MCF 10A (cell line): ENCODE data around the gene LRCOL1. TPM values are rescaled to one million over a fixed set of nuclear protein-coding genes. Genes with fewer than 3 reads are reported as not detected.

ENCODE experiments used
- BruUV-seq: library from RNA; stranded (reverse); fragments of 400-500 nt; replicated peaks from 2 replicates; lab custom pipeline; 2021; lab: Mats Ljungman, UMichigan
- CTCF ChIA-PET: fragments of 300-600 bp; sonication (Branson Sonifier 250); formaldehyde crosslinking; extraction: SDS; loops from one replicate; lab custom pipeline; 2021; ENCODE audit warnings: antibody characterized with exemption, inconsistent platforms; lab: Yijun Ruan, JAX
- POLR2A ChIA-PET: fragments of 300-600, 350-650 bp; sonication (Branson Sonifier 250); formaldehyde crosslinking; extraction: SDS; loops from one replicate; lab custom pipeline; 2020; ENCODE audit warnings: antibody characterized with exemption, inconsistent platforms; lab: Yijun Ruan, JAX
- DNase-seq: peaks from one replicate; pipeline ENCODE4 v3.0.0-alpha.2; 2018; ENCODE audit not compliant: unreplicated experiment
- H3K27ac Mint-ChIP-seq: one replicate; pipeline ENCODE4 v1.8.0; 2022; ENCODE audit warnings: mild to moderate bottlenecking, low read depth, mixed read lengths; ENCODE audit not compliant: unreplicated experiment
- H3K27me3 Mint-ChIP-seq: one replicate; pipeline ENCODE4 v1.8.0; 2022; ENCODE audit warnings: mixed read lengths; ENCODE audit not compliant: insufficient read depth, unreplicated experiment
- H3K36me3 Mint-ChIP-seq: one replicate; pipeline ENCODE4 v1.8.0; 2022; ENCODE audit warnings: mild to moderate bottlenecking, moderate library complexity, mixed read lengths; ENCODE audit not compliant: insufficient read depth, unreplicated experiment
- H3K4me1 Mint-ChIP-seq: one replicate; pipeline ENCODE4 v1.8.0; 2022; ENCODE audit warnings: mixed read lengths; ENCODE audit not compliant: insufficient read depth, unreplicated experiment
- H3K4me3 Mint-ChIP-seq: one replicate; pipeline ENCODE4 v1.8.0; 2022; ENCODE audit warnings: mild to moderate bottlenecking, moderate library complexity, mixed read lengths; ENCODE audit not compliant: unreplicated experiment
- H3K9me3 Mint-ChIP-seq: one replicate; pipeline ENCODE4 v1.8.0; 2022; ENCODE audit warnings: mixed read lengths; ENCODE audit not compliant: unreplicated experiment
- CTCF ChIP-seq: fragments of 200-600 bp; IDR thresholded peaks from one replicate; pipeline ENCODE4 v1.8.0; 2022; ENCODE audit warnings: antibody characterized with exemption, mild to moderate bottlenecking; ENCODE audit not compliant: unreplicated experiment
- intact Hi-C: fragments of 100-400 bp; cut with micrococcal nuclease; formaldehyde crosslinking; loops from 2 replicates; pipeline ENCODE4 v1.14.1; 2022
- total RNA-seq: library from RNA; stranded (reverse); gene quantifications from 2 replicates; pipeline ENCODE4 v1.2.3, GENCODE V29; 2022

Gene LRCOL1
- total RNA-seq, 1 experiment from 2014 or later, result not detected

DNA sequence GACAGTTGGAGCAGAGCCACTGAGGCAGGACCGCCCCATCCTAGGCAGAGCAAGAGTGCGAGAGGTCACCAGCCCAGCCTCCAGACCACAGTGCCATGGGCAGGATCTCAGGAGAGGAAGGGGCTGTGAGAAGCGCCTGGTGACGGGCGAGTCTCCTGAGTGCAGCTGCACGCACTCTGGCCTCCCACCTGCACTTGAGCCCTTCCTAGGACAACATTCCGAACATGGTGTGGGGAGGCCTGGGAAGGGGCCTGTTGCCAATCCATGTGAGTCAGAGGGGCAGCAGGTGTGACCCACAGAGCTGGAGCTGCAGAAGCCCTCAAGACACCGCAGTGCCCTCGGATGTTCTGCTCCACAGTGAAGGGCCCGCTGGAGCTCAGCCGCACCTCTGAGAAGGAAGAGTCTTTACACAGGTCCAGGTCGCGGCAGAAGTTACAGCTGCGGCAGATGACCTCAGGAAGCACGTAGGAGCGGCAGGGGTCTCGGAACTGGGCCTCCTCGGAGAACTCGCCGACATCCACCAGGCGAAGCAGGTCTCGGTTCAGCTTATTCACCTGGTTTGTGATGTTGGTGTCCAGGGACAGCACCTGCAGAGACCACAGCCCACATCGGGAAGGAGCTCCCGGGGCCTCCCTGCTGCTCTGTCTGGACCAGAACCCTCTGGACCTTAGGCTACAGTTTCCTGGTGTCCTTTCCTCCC, 15.5 kb upstream of the LRCOL1 start:
- Mint-ChIP-seq H3K27me3 (no peaks in the 10 kb centered on the region), H3K36me3 (peaks cover 21% of the 10 kb centered on the region), H3K9me3 (no peaks in the 10 kb centered on the region), H3K4me3 (no peak overlapping the region), H3K4me1 (peaks cover 4% of the 10 kb centered on the region), H3K27ac (no peak overlapping the region)
- ChIA-PET CTCF (interaction anchor here (0.6 to 2.5 kb wide), 3 partner anchors 11 to 211 kb away, joined by 3 to 12 read pairs (median 3); no protein-coding TSS in a partner anchor), POLR2A (no interaction called here)
- intact Hi-C loops, result no loop called here
- no peak for DNase-seq
- TF ChIP-seq CTCF, result no peak
- BruUV-seq, result no TSS peak

DNA sequence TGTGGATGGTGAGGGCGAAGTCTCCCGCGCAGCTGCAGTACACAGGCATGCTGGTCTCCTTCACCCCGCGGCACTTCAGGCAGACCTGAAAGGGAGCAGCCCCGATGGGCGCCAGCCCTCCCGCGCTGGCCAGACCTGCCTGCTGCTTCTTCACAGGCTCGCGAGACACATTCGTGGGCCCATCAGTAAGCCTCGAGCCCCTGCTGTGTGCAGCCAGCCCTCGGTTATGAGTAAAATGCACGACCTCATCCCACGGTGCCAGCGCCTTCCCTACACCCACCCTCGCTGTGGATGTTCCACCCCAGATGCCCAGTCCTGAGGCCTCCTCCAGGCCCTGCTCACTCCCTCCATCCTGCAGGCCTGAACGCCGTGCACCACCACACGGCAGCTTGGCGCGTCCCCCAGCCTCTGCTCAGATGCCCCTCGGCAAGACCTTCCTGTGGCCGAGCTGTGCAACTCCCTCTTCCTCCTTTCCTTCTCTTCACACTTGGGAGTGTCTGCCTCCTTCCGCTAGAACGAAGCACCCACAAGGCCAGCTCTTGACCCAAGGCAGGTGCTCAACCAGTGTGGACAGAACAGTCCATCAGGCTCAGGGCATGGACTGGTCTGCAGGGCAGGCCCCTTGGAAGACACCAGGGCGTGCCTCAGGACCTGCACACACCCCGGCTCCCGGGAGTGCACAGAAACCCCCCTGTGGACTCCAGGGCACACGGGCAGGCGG, 14.7 kb upstream of the LRCOL1 start:
- intact Hi-C loops, result no loop called here
- no peak for TF ChIP-seq CTCF
- Mint-ChIP-seq H3K27me3 (no peaks in the 10 kb centered on the region), H3K36me3 (peaks cover 18% of the 10 kb centered on the region), H3K27ac (no peak overlapping the region), H3K9me3 (no peaks in the 10 kb centered on the region), H3K4me3 (no peak overlapping the region), H3K4me1 (peaks cover 4% of the 10 kb centered on the region)
- POLR2A ChIA-PET, result no interaction called here
- CTCF ChIA-PET, result interaction anchor here (1.1 to 2.5 kb wide), 2 partner anchors 11 kb away, joined by 3 to 12 read pairs; no protein-coding TSS in a partner anchor
- DNase-seq, result no peak
- no TSS peak for BruUV-seq

- CTCF ChIA-PET, result no interaction called here
- H3K4me3 Mint-ChIP-seq, result no peak overlapping the region
- H3K27me3 Mint-ChIP-seq, result no peaks in the 10 kb centered on the region
- H3K27ac Mint-ChIP-seq, result no peak overlapping the region
- H3K36me3 Mint-ChIP-seq, result peaks cover 18% of the 10 kb centered on the region
- no peak for TF ChIP-seq CTCF
- H3K9me3 Mint-ChIP-seq, result no peaks in the 10 kb centered on the region
- no TSS peak for BruUV-seq
- POLR2A ChIA-PET, result no interaction called here
- intact Hi-C loops, result no loop called here
- DNase-seq, result no peak
- peaks cover 4% of the 10 kb centered on the region for H3K4me1 Mint-ChIP-seq
Observed at GRCh38 chr12:132624186-132624855, 13.9 kb upstream of the LRCOL1 start.
